ENCODE results near the gene LAMC3.

The LAMC3 gene

GRCh38 chr9:131008909-131009618 is at the start of gene LAMC3:
Gene LAMC3, plus strand, starts transcription at chr9:131009174. Its CDS starts 41 bp downstream, at chr9:131009215.
- DNase-seq (ENCODE audit: low read depth): no peak

GRCh38 chr9:130959809-130960334 is 49.1 kb upstream of the LAMC3 start:
- DNase-seq (ENCODE audit: low read depth): no peak

- DNase-seq (ENCODE audit: low read depth): no peak
Observed at GRCh38 chr9:130960522-130961378, 48.2 kb upstream of the LAMC3 start.

GRCh38 chr9:130961511-130962300 is 47.3 kb upstream of the LAMC3 start:
- no peak for DNase-seq (ENCODE audit: low read depth)

GRCh38 chr9:130962418-130963316 is 46.3 kb upstream of the LAMC3 start:
- DNase-seq (ENCODE audit: low read depth): no peak

GRCh38 chr9:130963337-130963908 is 45.6 kb upstream of the LAMC3 start:
- no peak for DNase-seq (ENCODE audit: low read depth)

- DNase-seq (ENCODE audit: low read depth): no peak
Observed at GRCh38 chr9:130963916-130964315, 45.1 kb upstream of the LAMC3 start.

- no peak for DNase-seq (ENCODE audit: low read depth)
Observed at GRCh38 chr9:130965680-130966079, 43.3 kb upstream of the LAMC3 start.

GRCh38 chr9:130970052-130970451 is 38.9 kb upstream of the LAMC3 start:
- DNase-seq (ENCODE audit: low read depth): no peak

GRCh38 chr9:130970855-130971254 is 38.1 kb upstream of the LAMC3 start:
- no peak for DNase-seq (ENCODE audit: low read depth)

GRCh38 chr9:130971294-130971849 is 37.6 kb upstream of the LAMC3 start:
- DNase-seq (ENCODE audit: low read depth): no peak

- no peak for DNase-seq (ENCODE audit: low read depth)
Observed at GRCh38 chr9:130972277-130972956, 36.6 kb upstream of the LAMC3 start.

- DNase-seq (ENCODE audit: low read depth): no peak
Observed at GRCh38 chr9:130972957-130973685, 35.9 kb upstream of the LAMC3 start.

GRCh38 chr9:130973686-130974281 is 35.2 kb upstream of the LAMC3 start:
- DNase-seq (ENCODE audit: low read depth): no peak

- DNase-seq (ENCODE audit: low read depth): no peak
Observed at GRCh38 chr9:130974697-130975096, 34.3 kb upstream of the LAMC3 start.

GRCh38 chr9:130975156-130975555 is 33.8 kb upstream of the LAMC3 start:
- DNase-seq (ENCODE audit: low read depth): no peak

GRCh38 chr9:130975932-130976841 is 32.8 kb upstream of the LAMC3 start:
- DNase-seq (ENCODE audit: low read depth): no peak

- DNase-seq (ENCODE audit: low read depth): no peak
Observed at GRCh38 chr9:130977811-130978221, 31.2 kb upstream of the LAMC3 start.

Measured in stimulated activated CD8-positive, alpha-beta memory T cell treated with anti-CD3 and anti-CD28 coated beads, Interleukin-7, amount 100 ng/mL, for 24 hours (primary cell).